Bone marrow (tissue), 2 donors: ENCODE measurements around the gene PRDM16.

Experiments
- DNase-seq, 2 donors: peaks; one replicate each; lab custom pipeline; 2025; lab: John Stamatoyannopoulos, UW

PRDM16 gene

GRCh38 chr1:3432306-3432705 is 363.3 kb downstream of the PRDM16 start:
- DNase-seq = no peak

- DNase-seq = no peak
These were observed 364.1 kb downstream of the PRDM16 start for GRCh38 chr1:3433076-3433475.

- no peak for DNase-seq
These were observed 364.8 kb downstream of the PRDM16 start for GRCh38 chr1:3433596-3434320.

DNA sequence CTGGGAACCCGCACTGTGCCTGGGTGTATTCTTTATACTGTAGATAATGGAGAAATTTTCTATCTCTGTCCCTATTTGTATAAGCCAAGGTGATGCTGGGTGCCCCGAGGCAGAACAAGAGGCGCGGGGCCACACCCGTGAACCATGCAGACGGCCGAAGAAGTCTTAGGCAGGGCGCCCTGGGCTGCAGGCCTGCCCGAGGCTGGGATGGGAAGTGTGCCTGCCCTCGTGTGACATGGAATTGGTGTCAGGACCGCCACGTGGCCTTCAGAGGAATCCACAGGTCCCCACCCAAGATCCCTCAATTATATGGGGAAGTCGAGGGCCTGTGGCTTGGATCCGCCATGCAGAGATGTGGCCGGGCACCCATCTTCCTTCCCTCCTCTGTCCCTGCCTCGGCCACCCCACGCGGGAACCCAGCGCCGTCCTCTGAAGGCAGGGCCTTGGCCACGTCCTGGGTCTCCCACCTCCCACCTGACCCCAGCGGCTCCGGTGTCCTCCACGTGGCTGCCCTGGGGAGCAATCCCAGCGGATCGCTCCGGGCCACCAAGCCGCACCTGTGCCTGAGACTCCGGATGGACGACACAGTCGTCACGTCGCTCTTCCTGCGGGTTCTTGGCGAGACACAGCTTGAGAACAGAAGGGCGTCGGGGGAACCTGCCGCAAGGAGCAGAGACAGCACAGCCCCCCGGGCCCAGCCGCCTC is 365.6 kb downstream of the PRDM16 start:
- no peak for DNase-seq

GRCh38 chr1:3435666-3436065 is 366.7 kb downstream of the PRDM16 start:
- no peak for DNase-seq

DNA sequence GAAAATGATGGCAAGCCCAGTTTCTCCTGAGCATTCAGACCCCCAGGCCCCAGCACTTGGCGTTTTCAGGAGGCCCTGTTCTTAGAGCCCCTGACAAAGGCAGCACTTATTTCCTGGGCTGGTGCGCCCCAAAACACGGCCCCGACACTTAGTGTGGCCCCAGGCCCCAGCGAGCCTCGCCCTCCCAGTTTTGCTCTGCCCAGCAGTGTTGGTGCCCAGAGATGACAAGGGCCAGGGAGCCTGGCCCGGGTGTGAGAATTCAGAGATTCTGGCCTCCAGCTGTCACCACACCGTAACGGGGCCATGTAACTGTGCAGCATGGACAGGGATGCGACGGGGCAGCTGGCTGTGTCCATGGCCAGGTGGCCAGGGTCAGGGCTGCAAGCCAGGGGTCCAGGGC is 367.4 kb downstream of the PRDM16 start:
- no peak for DNase-seq

DNA sequence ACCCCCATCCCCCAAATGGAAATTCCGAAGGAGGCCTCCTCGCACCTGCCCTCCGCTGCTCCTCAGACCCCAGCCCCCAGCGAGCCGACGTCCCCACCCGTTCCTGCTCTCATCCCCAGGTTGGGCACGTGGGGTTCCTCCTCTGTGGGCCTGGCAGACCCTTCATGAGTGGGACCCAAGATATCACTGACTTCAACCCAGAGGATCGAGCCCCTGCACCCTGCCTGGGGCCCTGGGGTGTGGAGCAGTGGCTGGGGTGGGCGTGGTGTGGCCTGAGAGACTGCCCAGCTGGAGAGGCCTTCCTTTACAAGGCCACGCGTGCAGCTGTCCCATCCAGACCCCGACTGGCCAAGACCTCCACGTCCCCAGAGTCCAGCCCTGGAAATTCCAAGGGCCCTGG is 367.9 kb downstream of the PRDM16 start:
- DNase-seq = no peak

DNA sequence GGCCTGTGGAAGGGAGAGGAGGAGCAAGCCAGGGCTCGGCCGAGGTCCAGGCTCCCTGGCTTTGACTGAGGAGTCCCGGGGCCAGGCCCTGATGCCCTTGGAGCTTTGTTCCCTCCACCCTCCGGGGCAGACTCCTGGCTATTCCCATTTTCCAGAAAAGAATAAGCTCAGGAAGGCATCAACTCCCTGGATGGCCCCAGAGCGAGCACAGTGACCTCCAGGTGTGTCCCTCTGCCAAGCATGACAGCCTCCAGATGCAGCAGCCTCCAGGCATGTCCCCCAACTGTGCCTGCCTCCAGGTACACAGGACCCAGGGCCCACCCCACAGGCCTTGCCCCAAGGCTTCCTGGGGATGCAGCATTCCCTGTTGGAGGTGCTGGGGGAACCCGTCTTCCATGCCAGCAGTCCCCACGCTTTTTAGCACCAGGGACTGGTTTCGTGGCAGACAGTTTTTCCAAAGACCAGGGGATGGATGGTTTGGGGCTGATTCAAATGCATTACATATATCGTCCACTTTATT is 369.7 kb downstream of the PRDM16 start:
- DNase-seq = no peak

- no peak for DNase-seq
These were observed 370.6 kb downstream of the PRDM16 start for GRCh38 chr1:3439346-3440299.

DNA sequence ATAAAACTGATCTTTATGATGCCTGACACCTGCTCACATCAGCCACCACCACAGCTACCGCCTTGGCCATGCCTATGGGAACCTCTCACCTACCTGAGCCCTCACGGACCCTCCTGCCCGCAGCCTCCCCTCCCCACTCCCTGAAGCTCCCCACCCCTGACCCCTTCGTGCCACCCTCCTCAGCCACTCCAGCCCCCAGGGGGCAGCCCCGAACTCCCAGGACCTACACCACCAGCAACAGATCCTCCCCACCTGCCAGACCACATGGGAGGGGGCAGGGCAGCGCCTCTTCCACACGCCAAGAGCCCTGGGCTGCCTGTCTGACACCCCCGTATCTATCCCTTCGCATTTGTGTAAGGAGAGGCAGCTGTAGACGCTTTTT is 371.3 kb downstream of the PRDM16 start:
- no peak for DNase-seq

GRCh38 chr1:3440711-3441409 is 371.9 kb downstream of the PRDM16 start:
- DNase-seq = no peak

GRCh38 chr1:3441410-3441847 is 372.4 kb downstream of the PRDM16 start:
- DNase-seq = no peak

DNA sequence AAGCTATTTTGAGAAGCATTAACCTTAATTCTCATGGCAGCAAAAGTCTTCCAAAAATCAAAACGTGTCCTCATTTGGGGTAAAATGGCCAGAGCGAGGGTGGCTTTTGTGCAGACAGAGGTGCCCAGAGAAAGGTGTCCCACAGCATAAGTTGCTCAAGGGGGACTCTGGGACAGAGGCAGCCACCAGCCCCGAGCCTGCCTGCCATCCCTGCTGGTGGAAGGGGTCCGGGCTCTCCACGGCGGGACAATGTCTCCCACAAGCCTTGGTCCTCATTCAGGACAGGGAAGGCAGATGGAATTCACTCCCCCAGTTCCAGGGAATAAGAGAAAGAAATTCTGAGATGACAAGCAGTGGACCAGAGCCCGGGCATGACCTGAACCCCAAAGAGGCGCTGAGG is 372.9 kb downstream of the PRDM16 start:
- DNase-seq = no peak

GRCh38 chr1:3442331-3442730 is 373.3 kb downstream of the PRDM16 start:
- no peak for DNase-seq

DNA sequence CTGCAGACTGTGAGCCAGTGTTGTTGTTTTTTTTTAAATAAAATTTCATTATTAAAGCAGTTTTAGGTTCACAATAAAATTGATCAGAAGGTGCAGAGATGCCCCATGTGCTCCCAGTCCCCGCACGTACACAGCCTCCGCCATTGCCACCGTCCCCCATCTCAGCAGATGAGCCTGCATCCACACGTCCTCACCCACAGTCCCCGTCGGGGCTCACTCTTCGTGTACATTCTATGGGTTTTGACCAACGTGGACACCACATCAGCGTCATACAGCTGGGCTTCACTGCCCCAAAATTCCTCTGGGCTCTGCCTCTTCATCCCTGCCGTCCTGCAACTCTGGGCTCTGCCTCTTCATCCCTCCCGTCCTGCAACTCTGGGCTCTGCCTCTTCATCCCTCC is 373.9 kb downstream of the PRDM16 start:
- no peak for DNase-seq

- no peak for DNase-seq
These were observed 374.8 kb downstream of the PRDM16 start for GRCh38 chr1:3443807-3444206.

DNA sequence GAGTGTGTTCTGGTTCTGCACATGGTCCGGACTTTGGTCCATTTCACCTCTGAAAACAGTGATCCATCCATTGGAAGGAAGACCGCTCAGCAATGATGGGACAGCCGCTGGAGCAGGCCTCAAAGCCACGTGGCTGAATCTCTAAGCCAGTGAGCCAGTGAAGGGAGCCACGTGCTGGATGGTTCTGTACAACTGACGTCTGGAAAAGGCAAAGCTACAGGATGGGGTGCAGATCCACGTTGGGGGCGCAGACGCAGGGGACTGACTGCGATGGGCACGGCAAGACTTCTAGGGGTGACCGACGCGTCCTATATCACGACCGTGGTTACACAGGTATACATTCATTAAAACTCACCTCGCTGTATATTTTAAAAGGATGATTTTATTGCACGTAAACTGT is 375.3 kb downstream of the PRDM16 start:
- DNase-seq = no peak

- DNase-seq = no peak
These were observed 375.7 kb downstream of the PRDM16 start for GRCh38 chr1:3444736-3445135.

DNA sequence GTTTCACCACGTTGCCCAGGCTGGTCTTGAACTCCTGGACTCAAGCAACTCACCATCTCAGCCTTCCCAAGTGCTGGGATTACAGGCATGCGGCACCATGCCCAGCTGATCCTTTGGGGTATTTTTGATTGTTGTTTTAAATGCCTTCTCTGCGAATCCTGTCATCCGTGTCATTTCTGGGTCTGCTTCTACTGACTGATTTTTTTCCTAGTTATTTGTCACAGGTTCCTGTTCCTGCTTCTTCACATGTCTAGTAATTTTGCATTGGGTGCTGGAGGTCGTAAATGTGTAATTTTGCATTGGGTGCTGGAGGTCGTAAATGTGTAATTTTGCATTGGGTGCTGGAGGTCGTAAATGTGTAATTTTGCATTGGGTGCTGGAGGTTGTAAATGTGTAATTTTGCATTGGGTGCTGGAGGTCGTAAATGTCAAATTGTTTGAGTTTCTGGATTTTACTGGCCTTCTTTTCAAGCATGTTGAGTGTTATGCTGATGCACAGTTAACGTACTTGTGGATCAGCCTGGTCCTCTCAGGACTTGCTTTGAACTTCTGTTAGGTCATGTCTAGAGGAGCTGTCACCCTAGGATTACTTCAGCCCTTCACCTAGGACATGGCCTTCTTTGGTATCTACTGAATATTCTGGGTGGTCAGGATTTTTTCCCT is 381.3 kb downstream of the PRDM16 start:
- no peak for DNase-seq

DNA sequence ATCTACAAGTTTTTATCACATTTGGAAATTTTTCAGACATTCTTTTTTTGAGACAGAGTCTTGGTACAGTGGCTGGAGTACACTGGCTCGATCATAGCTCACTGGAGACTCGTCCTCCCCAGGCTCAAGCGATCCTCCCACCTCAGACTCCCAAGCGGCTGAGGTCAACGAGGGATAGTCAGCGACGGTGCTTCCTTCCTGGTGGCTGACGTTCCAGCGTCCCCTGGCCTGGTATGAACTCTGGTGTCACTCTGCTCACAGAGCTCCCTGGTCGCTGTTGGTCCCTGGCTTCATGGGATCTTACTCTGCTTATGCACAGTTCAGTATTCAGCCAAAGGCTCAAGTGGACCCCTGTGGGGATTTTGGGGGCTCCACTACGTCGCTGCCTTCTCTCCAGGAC is 382.0 kb downstream of the PRDM16 start:
- no peak for DNase-seq
